Urinary bladder (tissue), 4 donors: Measurements from ENCODE around the gene POLR1E. TPM values are rescaled to one million over a fixed set of nuclear protein-coding genes. Genes with fewer than 3 reads are reported as not detected.

ENCODE experiments used
- DNase-seq: peaks from one replicate; pipeline ENCODE4 v3.0.0-alpha.2; 2015; ENCODE audit errors: extremely low spot score
- H3K27ac ChIP-seq: one replicate; pipeline ENCODE4 v1.5.1; 2013; ENCODE audit warnings: low read depth, mild to moderate bottlenecking, moderate library complexity
- H3K36me3 ChIP-seq: one replicate; pipeline ENCODE4 v1.6.1; 2013; ENCODE audit warnings: mild to moderate bottlenecking, moderate library complexity; ENCODE audit not compliant: insufficient read depth
- H3K4me1 ChIP-seq: one replicate; pipeline ENCODE4 v1.6.1; 2013; ENCODE audit warnings: mild to moderate bottlenecking, moderate library complexity; ENCODE audit not compliant: insufficient read depth
- H3K4me3 ChIP-seq: one replicate; pipeline ENCODE4 v1.5.1; 2013; ENCODE audit warnings: low read depth, low read length
- WGBS: extraction: QIAGEN DNeasy Blood & Tissue Kit; methylation state at CpG from one replicate; pipeline ENCODE4 v1.1.7; 2013; 5-methylcytosine and 5-hydroxymethylcytosine counted together
- polyA plus RNA-seq: library from polyadenylated mRNA; stranded (reverse); fragments of 200-250 nt; gene quantifications from one replicate; pipeline ENCODE4 v1.2.3, GENCODE V29; 2013
- total RNA-seq: library from RNA; depleted of rRNA; stranded (reverse); fragments of >200 nt; gene quantifications from one replicate; pipeline ENCODE4 v1.2.3, GENCODE V29; 2014
- donor health status: healthy with polysubstance abuse.
- donor health status: healthy.

The POLR1E gene
- total and polyA plus RNA-seq, 2 donors: 26.6 to 32.4 TPM

DNA sequence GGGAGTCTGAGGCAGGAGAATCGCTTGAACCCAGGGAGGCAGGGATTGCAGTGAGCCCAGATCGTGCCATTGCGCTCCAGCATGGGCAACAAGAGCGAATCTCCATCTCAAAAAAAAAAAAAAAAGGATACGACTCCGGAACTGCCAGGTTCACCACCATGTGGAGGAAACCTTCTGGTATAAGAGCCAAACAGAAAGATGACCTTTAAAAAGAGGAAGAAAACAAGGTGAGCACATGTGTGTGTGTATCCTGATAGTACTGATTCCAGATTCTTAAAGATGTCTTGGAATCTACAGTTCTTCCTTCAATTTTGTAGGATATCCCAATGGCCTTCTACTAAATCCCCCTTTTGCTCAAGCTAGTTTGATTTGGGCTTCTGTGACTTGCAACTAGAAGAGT lies 56.7 kb downstream of the POLR1E start:
- DNase-seq: no peak
- no peaks in the 10 kb centered on the region for H3K36me3 ChIP-seq
- no peak overlapping the region for H3K27ac ChIP-seq
- H3K4me1 ChIP-seq: no peaks in the 10 kb centered on the region
- H3K4me3 ChIP-seq: no peak overlapping the region
- WGBS: over 99% methylated on average over 6 of the region's 6 CpGs

DNA sequence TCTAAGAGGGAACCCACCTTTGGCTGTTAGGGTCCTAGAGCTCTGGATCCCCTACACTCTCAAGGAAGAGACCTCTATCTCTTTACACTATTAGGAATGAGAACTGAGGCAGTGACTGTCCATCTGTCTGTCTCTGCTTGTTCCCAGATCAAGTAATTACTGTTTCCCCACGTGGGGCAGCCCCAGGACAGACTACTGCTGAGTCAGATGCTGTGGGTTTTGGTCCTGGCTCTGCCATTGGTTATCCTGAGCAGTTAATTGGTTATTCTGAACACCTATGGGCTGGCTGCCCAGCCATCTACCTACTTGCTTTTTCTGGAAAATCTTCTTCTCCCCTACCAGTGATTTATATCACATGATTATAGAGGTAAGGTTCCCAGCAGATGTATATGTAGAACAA lies 57.1 kb downstream of the POLR1E start:
- no peaks in the 10 kb centered on the region for H3K4me1 ChIP-seq
- no peaks in the 10 kb centered on the region for H3K36me3 ChIP-seq
- 67% methylated on average over 1 of the region's 1 CpG for WGBS
- no peak overlapping the region for H3K4me3 ChIP-seq
- DNase-seq: no peak
- H3K27ac ChIP-seq: no peak overlapping the region

DNA sequence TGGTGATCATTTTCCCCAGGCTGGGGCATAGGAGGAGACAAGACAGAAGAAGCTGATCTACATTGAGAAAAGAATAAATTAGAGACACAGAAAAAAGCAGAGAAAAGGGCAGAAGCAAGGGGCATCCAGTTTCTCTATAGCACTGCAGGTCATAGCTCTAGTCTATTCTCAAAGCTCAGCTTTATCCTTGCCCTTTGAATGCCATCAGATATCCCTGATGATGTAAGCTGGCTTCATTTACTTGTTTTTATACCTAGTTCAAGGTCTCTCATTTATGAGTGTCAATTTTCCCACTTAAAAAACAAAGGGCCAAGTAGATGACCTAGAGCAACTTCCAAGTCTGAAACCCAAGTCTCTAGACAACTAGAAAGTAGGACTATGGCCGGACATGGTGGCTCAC lies 57.7 kb downstream of the POLR1E start:
- WGBS: 100% methylated on average over 1 of the region's 1 CpG

DNA sequence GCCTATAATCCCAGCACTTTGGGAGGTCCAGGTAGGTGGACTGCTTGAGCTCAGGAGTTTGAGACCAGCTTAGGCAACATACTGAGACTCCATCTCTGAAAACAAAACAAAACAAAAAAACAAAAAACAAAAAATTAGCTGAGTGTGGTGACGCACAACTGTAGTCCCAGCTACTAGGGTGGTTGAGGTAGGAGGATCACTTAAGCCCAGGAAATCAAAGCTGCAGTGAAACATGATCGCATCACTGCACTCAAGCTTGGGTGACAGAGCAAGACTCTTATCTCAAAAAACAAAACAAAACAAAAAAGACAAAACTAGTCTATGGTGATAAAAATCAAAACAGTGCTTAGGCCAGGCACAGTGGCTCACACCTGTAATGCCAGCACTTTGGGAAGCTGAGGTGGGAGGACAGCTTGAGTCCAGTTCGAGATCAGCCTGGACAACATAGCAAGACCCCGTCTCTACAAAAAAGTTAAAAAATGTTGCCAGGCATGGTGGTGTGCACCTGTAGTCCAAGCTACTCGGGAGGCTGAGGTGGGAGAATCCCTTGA lies 61.7 kb downstream of the POLR1E start:
- 97% methylated on average over 5 of the region's 5 CpGs for WGBS
- H3K4me1 ChIP-seq: no peaks in the 10 kb centered on the region

More for the DNA sequence above, 57.7 kb downstream of the POLR1E start:
- DNase-seq: no peak
- no peaks in the 10 kb centered on the region for H3K4me1 ChIP-seq
- H3K27ac ChIP-seq: no peak overlapping the region
- no peaks in the 10 kb centered on the region for H3K36me3 ChIP-seq
- H3K4me3 ChIP-seq: no peak overlapping the region

DNA sequence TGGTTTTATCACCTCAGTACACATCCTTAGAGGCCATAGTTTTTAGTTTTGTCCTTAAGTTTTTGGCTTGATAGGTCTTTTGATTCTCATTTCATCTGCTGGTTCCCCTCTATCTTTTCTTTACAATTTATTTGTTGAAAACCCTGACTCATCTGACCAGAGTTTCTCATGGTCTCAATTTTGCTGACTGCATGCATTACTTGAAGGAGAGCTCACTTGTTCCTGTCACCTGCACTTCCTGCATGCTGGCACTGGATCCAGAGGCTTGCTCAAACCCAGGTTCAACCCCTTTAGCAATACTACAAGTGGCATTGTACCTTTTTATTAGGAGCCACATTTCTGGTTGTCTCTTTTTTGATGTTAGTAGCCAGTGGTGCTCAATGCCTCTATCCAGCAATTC lies 63.8 kb downstream of the POLR1E start:
- H3K4me3 ChIP-seq: no peak overlapping the region
- H3K4me1 ChIP-seq: no peaks in the 10 kb centered on the region
- H3K36me3 ChIP-seq: peaks cover 2% of the 10 kb centered on the region
- H3K27ac ChIP-seq: no peak overlapping the region
- no peak for DNase-seq

More for the DNA sequence above, 61.7 kb downstream of the POLR1E start:
- H3K27ac ChIP-seq: no peak overlapping the region
- H3K36me3 ChIP-seq: no peaks in the 10 kb centered on the region
- DNase-seq: no peak
- H3K4me3 ChIP-seq: no peak overlapping the region

DNA sequence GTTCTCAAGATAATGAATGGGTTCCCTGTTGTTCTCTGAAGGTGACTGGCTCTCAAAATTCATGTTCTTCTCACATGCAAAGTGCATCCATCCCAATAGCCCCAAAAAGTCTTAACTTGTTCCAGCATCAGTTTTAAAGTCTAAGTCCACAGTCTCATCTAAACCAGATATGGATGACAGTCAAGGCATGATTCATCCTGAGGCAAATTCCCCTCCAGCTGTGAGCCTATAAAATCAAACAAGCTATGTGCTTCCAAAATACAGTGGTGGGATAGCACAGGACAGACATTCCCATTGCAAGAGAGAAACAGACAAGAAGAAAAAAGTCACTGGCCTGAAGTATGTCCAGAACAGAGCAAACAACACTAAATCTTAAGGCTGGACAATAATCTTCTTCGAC lies 65.0 kb downstream of the POLR1E start:
- Histone ChIP-seq H3K36me3 (peaks cover 2% of the 10 kb centered on the region), H3K27ac (no peak overlapping the region), H3K4me1 (no peaks in the 10 kb centered on the region), H3K4me3 (no peak overlapping the region)
- no peak for DNase-seq
- 50% methylated on average over 1 of the region's 1 CpG for WGBS

DNA sequence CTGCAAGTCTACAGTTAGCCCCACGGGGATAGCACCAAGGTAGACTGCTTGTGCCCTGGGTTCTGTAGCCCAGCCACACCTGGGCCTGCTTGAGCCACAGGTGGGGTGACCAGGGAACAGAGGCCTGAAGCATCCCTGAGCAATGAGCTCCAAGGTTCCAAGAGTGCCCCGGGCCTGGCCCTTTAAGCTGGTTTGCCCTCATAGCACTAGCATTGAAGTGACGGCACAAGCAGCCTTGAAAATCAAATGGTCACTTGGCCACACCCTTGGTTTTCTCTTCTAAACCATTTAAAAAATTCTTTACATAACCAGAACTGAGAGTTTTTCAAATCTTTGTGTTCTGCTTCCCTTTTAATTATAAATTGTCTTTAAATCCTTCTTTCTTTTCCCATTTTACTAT lies 65.7 kb downstream of the POLR1E start:
- H3K4me1 ChIP-seq: no peaks in the 10 kb centered on the region
- H3K4me3 ChIP-seq: no peak overlapping the region
- 89% methylated on average over 3 of the region's 3 CpGs for WGBS
- H3K36me3 ChIP-seq: peaks cover 2% of the 10 kb centered on the region
- DNase-seq: no peak
- no peak overlapping the region for H3K27ac ChIP-seq

DNA sequence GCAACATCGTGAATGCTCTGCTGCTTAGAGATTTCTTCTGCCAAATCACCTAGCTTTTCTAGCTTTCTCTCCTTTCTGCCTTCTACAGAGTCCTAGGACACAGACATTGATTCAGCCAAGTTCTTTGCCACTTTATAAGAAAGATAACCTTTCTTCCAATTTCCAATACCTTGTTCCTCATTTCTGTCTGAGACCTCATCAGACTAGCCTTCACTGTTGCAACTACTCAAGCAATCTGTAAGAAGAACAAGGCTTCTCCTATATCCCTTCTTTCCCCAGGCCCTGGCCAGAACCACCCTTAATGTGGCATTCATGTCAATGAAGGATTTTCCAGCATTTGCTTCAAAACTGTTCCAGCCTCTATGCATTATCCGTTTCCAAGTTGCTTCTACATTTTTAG lies 66.1 kb downstream of the POLR1E start:
- Histone ChIP-seq H3K4me1 (no peaks in the 10 kb centered on the region), H3K27ac (no peak overlapping the region), H3K4me3 (no peak overlapping the region), H3K36me3 (peaks cover 2% of the 10 kb centered on the region)
- WGBS: 88% methylated on average over 2 of the region's 2 CpGs
- no peak for DNase-seq

Other genes starting within 250 kb of the POLR1E start
- gene GRHPR, start 63.3 kb upstream of the POLR1E start, total RNA-seq: 52.2 TPM
- 122 TPM for gene GRHPR, start 63.3 kb upstream of the POLR1E start, polyA plus RNA-seq
- gene ZBTB5, start 20.5 kb upstream of the POLR1E start, total RNA-seq: 14.2 TPM
- gene ZBTB5, start 20.5 kb upstream of the POLR1E start, polyA plus RNA-seq: 8.1 TPM
- 9.5 TPM for gene FBXO10, start 90.4 kb downstream of the POLR1E start, total RNA-seq
- gene FBXO10, start 90.4 kb downstream of the POLR1E start, polyA plus RNA-seq: 5.9 TPM
- 95.4 TPM for gene TOMM5, start 106.6 kb downstream of the POLR1E start, total RNA-seq
- 88.6 TPM for gene TOMM5, start 106.6 kb downstream of the POLR1E start, polyA plus RNA-seq
- 1.1 TPM for gene FRMPD1, start 165.0 kb downstream of the POLR1E start, total RNA-seq
- gene FRMPD1, start 165.0 kb downstream of the POLR1E start, polyA plus RNA-seq: 0.03 TPM